Ovary (tissue), 9 donors: Measurements from ENCODE around the gene STXBP2. TPM values are rescaled to one million over a fixed set of nuclear protein-coding genes. Genes with fewer than 3 reads are reported as not detected.

ENCODE experiments used
- DNase-seq, 5 donors: peaks; one replicate each; pipeline ENCODE4 v3.0.0-alpha.2; 2019 to 2020
- H3K27ac ChIP-seq, 2 donors: fragments of 200-600 bp; one replicate each; pipeline versions ENCODE4 v1.5.1 to v1.8.0; 2019 to 2022
- H3K27me3 ChIP-seq: fragments of 200-600 bp; one replicate; pipeline ENCODE4 v1.8.0; 2022
- H3K36me3 ChIP-seq: fragments of 200-600 bp; sonication (generic); one replicate; pipeline ENCODE4 v1.5.1; 2019
- H3K4me1 ChIP-seq: one replicate; pipeline ENCODE4 v1.8.1; 2013; ENCODE audit warnings: mild to moderate bottlenecking, moderate library complexity; ENCODE audit not compliant: insufficient read depth
- H3K4me3 ChIP-seq: fragments of 200-600 bp; sonication (generic); one replicate; pipeline ENCODE4 v1.5.1; 2017
- H3K9me3 ChIP-seq, 2 donors: fragments of 200-600 bp in 1 of 2; sonication (generic) in 1 of 2; one replicate each; pipeline versions ENCODE4 v1.5.1 to v1.8.1; 2013 to 2019; ENCODE audit warnings: mild to moderate bottlenecking in 1 of 2, moderate library complexity in 1 of 2
- EP300 ChIP-seq: sonication (generic); formaldehyde crosslinking; IDR thresholded peaks from one replicate; pipeline ENCODE4 v1.6.1; 2017; ENCODE audit warnings: antibody characterized with exemption
- POLR2A ChIP-seq: fragments of 450-650 bp; IDR thresholded peaks from one replicate; pipeline ENCODE4 v1.6.1; 2017; ENCODE audit warnings: antibody characterized with exemption, mild to moderate bottlenecking, moderate library complexity
- WGBS, 3 donors: extraction: QIAGEN DNeasy Blood & Tissue Kit in 1 of 3; methylation state at CpG; one replicate each; pipeline versions ENCODE4 v1.1.5 to v1.1.7; 2013 to 2017; 5-methylcytosine and 5-hydroxymethylcytosine counted together
- intact Hi-C, 4 donors: fragments of 100-400 bp; cut with DNase I; formaldehyde crosslinking; loops; one replicate each; pipeline versions ENCODE4 v1.11.0 to v1.15.1; 2022 to 2023
- polyA plus RNA-seq, 2 donors: library from polyadenylated mRNA; stranded (reverse); fragments of 200-250 nt in 1 of 2; fragments of 350-450 nt in 1 of 2; fragmentation: Illumina TruSeq in 1 of 2; extraction: RNeasy Lipid Tissue Mini Kit (QIAGEN cat#74804) in 1 of 2; gene quantifications; one replicate each; pipeline ENCODE4 v1.2.3, GENCODE V29; 2013 to 2014
- total RNA-seq, 7 donors: library from RNA; depleted of rRNA in 2 of 7; stranded (reverse); fragments of >200 nt in 2 of 7; fragmentation: NEBNext Ultra II Directional in 3 of 7; extraction: Animal tissue kit (Norgen Biotek cat#: 25700) in 3 of 7; gene quantifications; one replicate each; pipeline versions ENCODE4 v1.1.0 to v1.2.4, GENCODE V29; 2016 to 2023
- TF ChIP-seq, protein P1 (sequence below), 3 donors: fragments of 450-650 bp in 2 of 3; fragments of 200-600 bp in 1 of 3; IDR thresholded peaks; one replicate each; pipeline versions ENCODE4 v1.5.1 to v1.8.0; 2016 to 2022; ENCODE audit warnings: antibody characterized with exemption in 3 of 3, mild to moderate bottlenecking in 1 of 3
- donor health status: DM: no; HTN: no; CAD: no; lungs with moderate emphysema.
- donor health status: DM: no; HTN: no; CAD: no.
- donor health status: Bipolar disorder and iron deficiency.
- donor health status: DM: yes; HTN: yes; CAD: no.
- donor health status: DM: no; HTN: no; CAD: no.
- donor health status: DM: yes; HTN: yes; CAD: no.

The STXBP2 gene
- total and polyA plus RNA-seq, 9 donors, result 4.9 to 35.6 (median 11.4) TPM

- WGBS, 3 donors, result 32 to 53% (median 36%) methylated on average over 10 of the region's 10 CpGs
- Histone ChIP-seq H3K9me3 (no peaks in the 10 kb centered on the region), H3K36me3 (no peaks in the 10 kb centered on the region), H3K27me3 (no peaks in the 10 kb centered on the region), H3K4me1 (peaks cover 5% of the 10 kb centered on the region), H3K27ac (no peak within 1 kb of the TSS), H3K4me3 (no peak within 1 kb of the TSS)
- intact Hi-C loops, result loop anchor here in 2 of 4 donors (5.0 to 10.0 kb wide), 2 partner anchors 320 to 322 kb away; no protein-coding TSS in a partner anchor
- no peak for DNase-seq
- TF ChIP-seq EP300 (no peak), POLR2A (no peak)
- TF ChIP-seq, protein P1, sequence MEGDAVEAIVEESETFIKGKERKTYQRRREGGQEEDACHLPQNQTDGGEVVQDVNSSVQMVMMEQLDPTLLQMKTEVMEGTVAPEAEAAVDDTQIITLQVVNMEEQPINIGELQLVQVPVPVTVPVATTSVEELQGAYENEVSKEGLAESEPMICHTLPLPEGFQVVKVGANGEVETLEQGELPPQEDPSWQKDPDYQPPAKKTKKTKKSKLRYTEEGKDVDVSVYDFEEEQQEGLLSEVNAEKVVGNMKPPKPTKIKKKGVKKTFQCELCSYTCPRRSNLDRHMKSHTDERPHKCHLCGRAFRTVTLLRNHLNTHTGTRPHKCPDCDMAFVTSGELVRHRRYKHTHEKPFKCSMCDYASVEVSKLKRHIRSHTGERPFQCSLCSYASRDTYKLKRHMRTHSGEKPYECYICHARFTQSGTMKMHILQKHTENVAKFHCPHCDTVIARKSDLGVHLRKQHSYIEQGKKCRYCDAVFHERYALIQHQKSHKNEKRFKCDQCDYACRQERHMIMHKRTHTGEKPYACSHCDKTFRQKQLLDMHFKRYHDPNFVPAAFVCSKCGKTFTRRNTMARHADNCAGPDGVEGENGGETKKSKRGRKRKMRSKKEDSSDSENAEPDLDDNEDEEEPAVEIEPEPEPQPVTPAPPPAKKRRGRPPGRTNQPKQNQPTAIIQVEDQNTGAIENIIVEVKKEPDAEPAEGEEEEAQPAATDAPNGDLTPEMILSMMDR (IDR thresholded peaks at IDR 0.05), result no peak
Observed at GRCh38 chr19:7676854-7677253, 39.9 kb downstream of the STXBP2 start, which contains the start of gene MCEMP1. TSS of gene MCEMP1 (plus strand) at chr19:7677090. CDS start at chr19:7677121, 31 bp downstream.

DNA sequence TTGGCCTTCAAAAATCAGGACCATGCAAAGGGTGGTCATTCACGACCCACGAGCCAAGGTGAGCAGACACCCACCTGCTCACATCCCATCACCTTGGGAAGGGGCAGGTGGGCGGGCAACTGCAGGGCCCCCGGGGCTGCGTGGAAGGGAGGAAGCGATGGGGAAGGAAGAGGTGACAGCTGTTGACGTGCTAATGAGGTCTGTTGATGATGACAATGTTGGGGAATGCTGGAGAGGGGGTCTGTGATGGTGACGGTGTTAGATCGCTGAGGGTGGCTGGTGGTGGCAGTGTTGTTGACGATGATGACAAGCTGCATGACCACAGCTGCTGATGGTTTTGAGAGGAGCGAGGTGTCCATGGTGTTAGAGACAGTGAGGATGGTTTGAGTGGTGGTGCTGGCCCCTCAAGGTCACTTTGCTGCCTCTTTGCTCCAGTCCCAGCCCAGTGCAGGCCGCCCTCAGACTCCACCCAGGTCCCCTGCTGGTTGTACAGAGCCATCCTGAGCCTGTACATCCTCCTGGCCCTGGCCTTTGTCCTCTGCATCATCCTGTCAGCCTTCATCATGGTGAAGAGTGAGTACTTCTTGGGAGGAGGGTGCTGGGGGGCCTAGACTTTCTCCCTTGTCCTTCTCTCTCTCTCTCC is 40.9 kb downstream of the STXBP2 start:
- 43 to 51% (median 48%) methylated on average over 12 of the region's 12 CpGs for WGBS, 3 donors
- Histone ChIP-seq H3K27me3 (no peaks in the 10 kb centered on the region), H3K4me3 (no peak overlapping the region), H3K4me1 (peaks cover 10% of the 10 kb centered on the region), H3K9me3 (no peaks in the 10 kb centered on the region), H3K27ac (no peak overlapping the region), H3K36me3 (no peaks in the 10 kb centered on the region)
- TF ChIP-seq, protein P1 (IDR thresholded peaks at IDR 0.05), result no peak
- TF ChIP-seq EP300, result no peak
- TF ChIP-seq POLR2A, result no peak
- intact Hi-C loops, result loop anchor here in 2 of 4 donors (5.0 to 10.0 kb wide), 2 partner anchors 320 to 323 kb away; no protein-coding TSS in a partner anchor
- DNase-seq, result no peak

DNA sequence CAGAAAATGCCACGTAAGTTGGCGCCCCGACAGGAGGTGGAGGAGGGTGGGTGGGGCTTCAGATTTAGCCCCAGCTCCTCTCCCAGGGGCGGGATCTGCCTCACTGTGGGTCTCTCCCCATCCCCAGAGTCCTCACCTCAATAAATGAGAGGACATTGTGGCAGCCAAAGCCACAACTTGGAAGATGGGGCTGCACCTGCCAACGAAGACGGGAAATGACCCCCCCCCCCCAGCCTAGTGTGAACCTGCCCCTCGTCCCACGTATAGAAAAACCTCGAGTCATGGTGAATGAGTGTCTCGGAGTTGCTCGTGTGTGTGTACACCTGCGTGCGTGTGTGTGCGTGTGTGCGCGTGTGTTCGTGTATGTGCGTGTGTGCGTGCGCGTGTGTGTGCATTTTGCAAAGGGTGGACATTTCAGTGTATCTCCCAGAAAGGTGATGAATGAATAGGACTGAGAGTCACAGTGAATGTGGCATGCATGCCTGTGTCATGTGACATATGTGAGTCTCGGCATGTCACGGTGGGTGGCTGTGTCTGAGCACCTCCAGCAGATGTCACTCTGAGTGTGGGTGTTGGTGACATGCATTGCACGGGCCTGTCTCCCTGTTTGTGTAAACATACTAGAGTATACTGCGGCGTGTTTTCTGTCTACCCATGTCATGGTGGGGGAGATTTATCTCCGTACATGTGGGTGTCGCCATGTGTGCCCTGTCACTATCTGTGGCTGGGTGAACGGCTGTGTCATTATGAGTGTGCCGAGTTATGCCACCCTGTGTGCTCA is 42.3 kb downstream of the STXBP2 start:
- Histone ChIP-seq H3K27ac (no peak overlapping the region), H3K27me3 (no peaks in the 10 kb centered on the region), H3K4me1 (peaks cover 10% of the 10 kb centered on the region), H3K9me3 (no peaks in the 10 kb centered on the region), H3K36me3 (no peaks in the 10 kb centered on the region), H3K4me3 (no peak overlapping the region)
- TF ChIP-seq POLR2A (no peak), EP300 (no peak)
- TF ChIP-seq, protein P1 (IDR thresholded peaks at IDR 0.05), result no peak
- WGBS, 3 donors, result 42 to 54% (median 44%) methylated on average over 30 of the region's 30 CpGs
- intact Hi-C loops, result loop anchor here in 2 of 4 donors (5.0 to 10.0 kb wide), 2 partner anchors 322 to 324 kb away; no protein-coding TSS in a partner anchor
- no peak for DNase-seq

- intact Hi-C loops, result loop anchor here in 2 of 4 donors (5.0 to 10.0 kb wide), 2 partner anchors 323 to 325 kb away; no protein-coding TSS in a partner anchor
- no peaks in the 10 kb centered on the region for H3K27me3 ChIP-seq
- no peak for TF ChIP-seq POLR2A
- no peak for TF ChIP-seq EP300
- no peaks in the 10 kb centered on the region for H3K9me3 ChIP-seq
- H3K27ac ChIP-seq, result no peak overlapping the region
- peak overlapping the region; percentile 100 for H3K4me3 ChIP-seq
- H3K36me3 ChIP-seq, result no peaks in the 10 kb centered on the region
- WGBS, 3 donors, result 37 to 46% (median 37%) methylated on average over 22 of the region's 22 CpGs
- DNase-seq, result no peak
- H3K4me1 ChIP-seq, result peaks cover 10% of the 10 kb centered on the region
Observed at GRCh38 chr19:7679771-7680605, 43.1 kb downstream of the STXBP2 start.
